ENCODE results near the gene TRPV4.

DNA sequence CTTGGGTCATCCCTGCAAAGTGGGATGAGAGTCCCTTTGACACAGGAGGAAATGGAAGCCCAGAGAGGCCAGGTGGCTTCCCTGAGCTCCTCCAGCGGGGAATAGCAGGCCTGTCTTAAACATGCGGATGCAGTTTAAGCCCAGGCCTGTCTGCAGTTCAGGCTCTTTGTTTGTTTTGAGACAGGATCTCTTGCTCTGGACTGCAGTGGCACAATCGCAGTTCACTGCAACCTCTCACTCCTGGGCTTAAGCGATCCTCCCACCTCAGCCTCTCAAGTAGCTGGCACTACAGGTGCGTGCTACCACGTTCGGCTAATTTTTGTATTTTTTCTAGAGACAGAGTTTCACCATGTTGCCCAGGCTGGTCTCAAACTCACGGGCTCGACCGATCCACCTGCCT is 3.5 kb downstream of the TRPV4 start:
- TF ChIP-seq TCF7L2 (IDR thresholded peaks at IDR 0.05; ENCODE audit: low read depth, low read length) (no peak), CTCF (IDR thresholded peaks at IDR 0.05) (no peak), POLR2AphosphoS5 (IDR thresholded peaks at IDR 0.05; ENCODE audit: low read depth, low read length) (no peak)

Measured in Panc1 (cell line).